Measurements from ENCODE around the gene FANCF. TPM values are rescaled to one million over a fixed set of nuclear protein-coding genes. Genes with fewer than 3 reads are reported as not detected.
"Not testable (repeated sequence)": the region's sequence is repeated elsewhere in the genome, so short reads cannot be mapped to it uniquely, and the experiment has no call there.

FANCF gene
- total and polyA plus RNA-seq, 9 donors, result 4.3 to 14.6 (median 10.8) TPM

GRCh38 chr11:22666325-22666687 lies 40.7 kb upstream of the FANCF start, which contains the start of gene GAS2:
Gene GAS2, plus strand, starts transcription at chr11:22666611. Its CDS starts 8,259 bp downstream, at chr11:22674870.
- intact Hi-C loops (cut with DNase I), result no loop called here
- no peaks in the 10 kb centered on the region for H3K27me3 ChIP-seq
- no peaks in the 10 kb centered on the region for H3K9me3 ChIP-seq
- H3K4me3 ChIP-seq, result peak within 1 kb of the TSS; percentile 9
- no peak for DNase-seq
- no peaks in the 10 kb centered on the region for H3K36me3 ChIP-seq
- H3K27ac ChIP-seq, result no peak within 1 kb of the TSS
- TF ChIP-seq POLR2A (IDR thresholded peaks at IDR 0.05) (no peak), EP300 (IDR thresholded peaks at IDR 0.05) (no peak)
- TF ChIP-seq, protein P1, sequence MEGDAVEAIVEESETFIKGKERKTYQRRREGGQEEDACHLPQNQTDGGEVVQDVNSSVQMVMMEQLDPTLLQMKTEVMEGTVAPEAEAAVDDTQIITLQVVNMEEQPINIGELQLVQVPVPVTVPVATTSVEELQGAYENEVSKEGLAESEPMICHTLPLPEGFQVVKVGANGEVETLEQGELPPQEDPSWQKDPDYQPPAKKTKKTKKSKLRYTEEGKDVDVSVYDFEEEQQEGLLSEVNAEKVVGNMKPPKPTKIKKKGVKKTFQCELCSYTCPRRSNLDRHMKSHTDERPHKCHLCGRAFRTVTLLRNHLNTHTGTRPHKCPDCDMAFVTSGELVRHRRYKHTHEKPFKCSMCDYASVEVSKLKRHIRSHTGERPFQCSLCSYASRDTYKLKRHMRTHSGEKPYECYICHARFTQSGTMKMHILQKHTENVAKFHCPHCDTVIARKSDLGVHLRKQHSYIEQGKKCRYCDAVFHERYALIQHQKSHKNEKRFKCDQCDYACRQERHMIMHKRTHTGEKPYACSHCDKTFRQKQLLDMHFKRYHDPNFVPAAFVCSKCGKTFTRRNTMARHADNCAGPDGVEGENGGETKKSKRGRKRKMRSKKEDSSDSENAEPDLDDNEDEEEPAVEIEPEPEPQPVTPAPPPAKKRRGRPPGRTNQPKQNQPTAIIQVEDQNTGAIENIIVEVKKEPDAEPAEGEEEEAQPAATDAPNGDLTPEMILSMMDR (IDR thresholded peaks at IDR 0.05), result no peak
- H3K4me1 ChIP-seq (ENCODE audit: insufficient read depth), result peaks cover 4% of the 10 kb centered on the region
- 0 to 3% (median 0%) methylated on average over 8 of the region's 8 CpGs for WGBS, 3 donors

DNA sequence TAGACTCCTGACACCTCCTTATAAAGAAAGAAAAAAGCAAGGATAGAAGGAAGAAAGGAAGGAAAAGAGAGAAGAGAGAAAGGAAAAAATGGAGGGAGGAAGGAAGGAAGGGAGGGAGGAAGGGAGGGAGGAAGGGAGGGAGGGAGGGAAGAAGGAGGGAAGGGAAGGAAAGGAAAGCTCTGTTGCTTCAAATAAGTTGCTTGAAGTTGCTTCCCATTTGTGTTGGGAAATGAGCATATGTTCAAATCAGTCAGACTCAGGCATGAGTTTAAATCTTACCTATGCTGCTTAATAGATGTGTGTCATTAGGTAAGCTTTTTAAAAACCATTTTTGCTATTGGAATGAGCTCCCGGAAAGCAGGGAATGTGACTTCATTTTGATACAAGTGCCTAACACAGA lies 34.2 kb upstream of the FANCF start:
- intact Hi-C loops (cut with DNase I), result no loop called here
- H3K36me3 ChIP-seq, result no peaks in the 10 kb centered on the region
- no peaks in the 10 kb centered on the region for H3K4me1 ChIP-seq (ENCODE audit: insufficient read depth)
- TF ChIP-seq POLR2A (IDR thresholded peaks at IDR 0.05) (no peak), EP300 (IDR thresholded peaks at IDR 0.05) (no peak)
- TF ChIP-seq, protein P1 (IDR thresholded peaks at IDR 0.05), result no peak
- H3K9me3 ChIP-seq, result no peaks in the 10 kb centered on the region
- DNase-seq, result no peak
- WGBS, 3 donors, result 89 to 98% (median 92%) methylated on average over 1 of the region's 1 CpG
- no peak overlapping the region for H3K4me3 ChIP-seq
- no peaks in the 10 kb centered on the region for H3K27me3 ChIP-seq
- no peak overlapping the region for H3K27ac ChIP-seq

GRCh38 chr11:22657101-22657694 lies 31.6 kb upstream of the FANCF start:
- no peaks in the 10 kb centered on the region for H3K27me3 ChIP-seq
- H3K4me1 ChIP-seq (ENCODE audit: insufficient read depth), result no peaks in the 10 kb centered on the region
- WGBS, 3 donors, result 13 to 49% (median 34%) methylated on average over 1 of the region's 1 CpG
- no peaks in the 10 kb centered on the region for H3K9me3 ChIP-seq
- intact Hi-C loops (cut with DNase I), result no loop called here
- DNase-seq, result no peak
- H3K36me3 ChIP-seq, result no peaks in the 10 kb centered on the region
- TF ChIP-seq, protein P1 (IDR thresholded peaks at IDR 0.05), result no peak
- TF ChIP-seq POLR2A (IDR thresholded peaks at IDR 0.05) (no peak), EP300 (IDR thresholded peaks at IDR 0.05) (no peak)
- no peak overlapping the region for H3K27ac ChIP-seq
- no peak overlapping the region for H3K4me3 ChIP-seq

DNA sequence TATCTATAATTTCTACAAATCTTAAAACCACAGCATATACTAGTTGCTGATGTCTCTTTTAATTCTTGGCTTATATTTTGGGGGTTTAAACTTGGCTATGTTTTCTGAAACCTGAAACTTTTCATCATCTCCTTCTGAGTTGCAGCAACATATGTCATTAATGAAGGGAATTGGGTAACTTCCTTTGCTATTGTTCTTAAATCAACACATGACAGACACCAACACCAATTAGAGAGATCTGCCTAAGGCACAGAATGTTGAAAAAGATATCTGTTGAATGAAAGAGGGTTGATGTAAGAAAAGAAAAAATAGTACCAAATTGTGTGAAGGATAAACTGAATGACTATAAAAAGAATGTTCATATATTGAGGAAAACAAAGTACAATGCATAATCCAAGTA lies 30.5 kb upstream of the FANCF start:
- no peaks in the 10 kb centered on the region for H3K36me3 ChIP-seq
- TF ChIP-seq, protein P1 (IDR thresholded peaks at IDR 0.05), result no peak
- TF ChIP-seq EP300 (IDR thresholded peaks at IDR 0.05) (no peak), POLR2A (IDR thresholded peaks at IDR 0.05) (no peak)
- no peak for DNase-seq
- no peak overlapping the region for H3K27ac ChIP-seq
- no peaks in the 10 kb centered on the region for H3K4me1 ChIP-seq (ENCODE audit: insufficient read depth)
- H3K27me3 ChIP-seq, result no peaks in the 10 kb centered on the region
- intact Hi-C loops (cut with DNase I), result no loop called here
- no peaks in the 10 kb centered on the region for H3K9me3 ChIP-seq
- no peak overlapping the region for H3K4me3 ChIP-seq

DNA sequence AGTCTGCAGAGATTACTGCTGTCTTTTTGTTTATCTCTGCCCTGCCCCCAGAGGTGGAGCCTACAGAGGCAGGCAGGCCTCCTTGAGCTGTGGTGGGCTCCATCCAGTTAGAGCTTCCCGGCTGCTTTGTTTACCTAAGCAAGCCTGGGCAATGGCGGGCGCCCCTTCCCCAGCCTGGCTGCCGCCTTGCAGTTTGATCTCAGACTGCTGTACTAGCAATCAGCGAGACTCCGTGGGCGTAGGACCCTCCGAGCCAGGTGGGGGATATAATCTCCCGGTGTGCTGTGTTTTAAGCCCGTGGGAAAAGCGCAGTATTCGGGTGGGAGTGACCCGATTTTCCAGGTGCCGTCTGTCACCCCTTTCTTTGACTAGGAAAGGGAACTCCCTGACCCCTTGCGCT lies 26.7 kb upstream of the FANCF start:
- H3K27ac ChIP-seq; intact Hi-C loops (cut with DNase I); DNase-seq; H3K4me1 ChIP-seq (ENCODE audit: insufficient read depth); H3K36me3 ChIP-seq; H3K9me3 ChIP-seq; H3K27me3 ChIP-seq; H3K4me3 ChIP-seq: not testable (repeated sequence)
- 71 to 81% (median 72%) methylated on average over 15 of the region's 15 CpGs for WGBS, 3 donors

Measured in ovary (tissue), 9 donors.